Activated naive CD4-positive, alpha-beta T cell treated with anti-CD3 and anti-CD28 coated beads, Interleukin-2, amount 10 ng/mL, durations not matched to agents 7 days and 5 days (primary cell): ENCODE results near the gene TRPM8.

Experiments
- CTCF ChIA-PET: fragments of 350-600 bp; sonication (Branson Sonifier 250); formaldehyde crosslinking; loops from one replicate; lab custom pipeline; 2021; ENCODE audit warnings: antibody characterized with exemption; lab: Charles Lee
- DNase-seq: peaks from one replicate; pipeline ENCODE4 v3.0.0-alpha.2; 2020
- H3K27ac Mint-ChIP-seq: one replicate; pipeline ENCODE4 v1.8.0; 2021; ENCODE audit warnings: mild to moderate bottlenecking, moderate library complexity, mixed read lengths
- H3K27me3 Mint-ChIP-seq: one replicate; pipeline ENCODE4 v1.8.0; 2021; ENCODE audit warnings: mild to moderate bottlenecking, mixed read lengths
- H3K36me3 Mint-ChIP-seq: one replicate; pipeline ENCODE4 v1.8.0; 2021; ENCODE audit warnings: mixed read lengths
- H3K4me1 Mint-ChIP-seq: one replicate; pipeline ENCODE4 v1.8.0; 2021; ENCODE audit warnings: mixed read lengths
- H3K4me3 Mint-ChIP-seq: one replicate; pipeline ENCODE4 v1.8.0; 2021; ENCODE audit warnings: mild to moderate bottlenecking, moderate library complexity, mixed read lengths
- H3K9me3 Mint-ChIP-seq: one replicate; pipeline ENCODE4 v1.8.0; 2021; ENCODE audit warnings: mixed read lengths

Gene TRPM8

DNA sequence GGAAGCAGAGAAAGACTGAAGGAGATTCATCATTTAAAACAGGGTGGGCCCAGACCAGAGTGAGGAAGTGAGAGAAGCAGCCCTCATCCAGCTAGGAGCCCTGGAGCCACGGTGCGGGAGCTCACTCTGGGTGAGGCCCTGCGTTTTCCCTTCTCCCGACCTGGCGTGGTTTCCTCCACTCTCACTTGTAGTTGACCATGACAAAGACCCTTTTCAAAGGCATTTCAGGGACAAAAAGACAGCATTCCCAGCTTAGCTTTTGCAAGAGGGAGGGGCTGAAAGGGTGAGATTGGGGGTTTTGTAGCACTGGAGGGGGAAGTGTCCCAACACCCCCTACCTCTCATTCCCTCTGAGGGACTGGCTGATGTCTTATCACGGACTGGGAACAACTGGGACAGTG is 56.6 kb downstream of the TRPM8 start:
- Mint-ChIP-seq H3K4me1 (peaks cover 22% of the 10 kb centered on the region), H3K27ac (no peak overlapping the region), H3K4me3 (no peak overlapping the region), H3K9me3 (no peaks in the 10 kb centered on the region), H3K27me3 (peaks cover 20% of the 10 kb centered on the region), H3K36me3 (no peaks in the 10 kb centered on the region)
- CTCF ChIA-PET, result interaction anchor here (1.2 to 1.6 kb wide), 2 partner anchors 134 to 527 kb away, joined by 3 to 4 read pairs; no protein-coding TSS in a partner anchor
- DNase-seq, result no peak

DNA sequence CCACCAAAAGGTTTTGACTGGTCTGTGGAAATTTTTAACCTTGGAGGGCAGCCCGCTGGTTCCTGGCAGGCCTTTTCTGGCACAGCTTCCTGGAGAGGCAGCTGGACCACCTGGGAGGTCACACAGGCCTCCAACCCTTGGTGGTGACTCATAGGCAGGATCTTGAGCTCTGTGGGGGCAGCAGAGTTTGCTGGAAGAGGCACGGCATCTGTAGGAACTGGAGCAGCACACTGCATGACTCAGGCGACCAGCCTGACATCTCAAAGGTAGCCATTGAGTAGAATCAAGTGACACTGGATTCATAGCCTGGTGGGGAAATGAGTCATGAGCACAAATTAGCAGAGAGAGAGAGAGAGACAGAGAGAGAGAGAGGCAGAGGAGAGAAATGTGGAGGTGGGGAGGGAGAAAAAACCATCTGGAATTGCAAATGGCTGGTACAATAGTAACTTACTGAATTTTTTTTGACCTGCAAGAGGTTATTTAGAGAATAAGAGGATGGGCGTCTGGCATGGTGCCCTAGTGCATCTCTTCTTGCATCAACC is 57.4 kb downstream of the TRPM8 start:
- DNase-seq, result no peak
- H3K27ac Mint-ChIP-seq, result peak overlapping the region; percentile 24

DNA sequence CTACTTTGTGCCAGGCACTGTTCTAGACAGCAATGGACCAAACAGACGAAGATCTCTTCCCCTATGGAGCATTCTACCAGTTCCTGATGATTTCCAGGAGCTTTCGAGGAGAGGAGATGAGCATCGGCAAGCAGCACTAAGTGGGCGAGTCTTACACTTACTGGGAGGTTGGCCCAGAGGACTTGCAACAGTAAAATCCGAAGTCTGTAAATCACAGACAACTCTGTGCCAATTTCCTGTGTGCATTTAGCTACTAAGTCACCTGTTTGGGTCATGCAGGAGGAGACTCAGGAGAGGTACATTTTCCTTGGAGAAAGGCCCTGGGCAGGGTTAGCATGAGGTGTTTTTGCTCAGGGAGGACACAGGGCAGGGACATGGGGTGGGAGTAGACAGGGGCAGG is 58.9 kb downstream of the TRPM8 start:
- Mint-ChIP-seq H3K4me1 (peaks cover 24% of the 10 kb centered on the region), H3K27me3 (peaks cover 21% of the 10 kb centered on the region), H3K27ac (no peak overlapping the region), H3K36me3 (no peaks in the 10 kb centered on the region), H3K4me3 (no peak overlapping the region), H3K9me3 (no peaks in the 10 kb centered on the region)
- no peak for DNase-seq
- CTCF ChIA-PET, result interaction anchor here (1.2 to 2.2 kb wide), 6 partner anchors 156 to 569 kb away, joined by 3 to 11 read pairs (median 4); no protein-coding TSS in a partner anchor

More for the DNA sequence above, 57.4 kb downstream of the TRPM8 start:
- CTCF ChIA-PET, result interaction anchor here (1.0 to 2.2 kb wide), 7 partner anchors 56 to 570 kb away, joined by 3 to 11 read pairs (median 4); no protein-coding TSS in a partner anchor
- Mint-ChIP-seq H3K4me1 (peaks cover 24% of the 10 kb centered on the region), H3K27me3 (peaks cover 20% of the 10 kb centered on the region), H3K36me3 (no peaks in the 10 kb centered on the region), H3K9me3 (no peaks in the 10 kb centered on the region), H3K4me3 (no peak overlapping the region)

DNA sequence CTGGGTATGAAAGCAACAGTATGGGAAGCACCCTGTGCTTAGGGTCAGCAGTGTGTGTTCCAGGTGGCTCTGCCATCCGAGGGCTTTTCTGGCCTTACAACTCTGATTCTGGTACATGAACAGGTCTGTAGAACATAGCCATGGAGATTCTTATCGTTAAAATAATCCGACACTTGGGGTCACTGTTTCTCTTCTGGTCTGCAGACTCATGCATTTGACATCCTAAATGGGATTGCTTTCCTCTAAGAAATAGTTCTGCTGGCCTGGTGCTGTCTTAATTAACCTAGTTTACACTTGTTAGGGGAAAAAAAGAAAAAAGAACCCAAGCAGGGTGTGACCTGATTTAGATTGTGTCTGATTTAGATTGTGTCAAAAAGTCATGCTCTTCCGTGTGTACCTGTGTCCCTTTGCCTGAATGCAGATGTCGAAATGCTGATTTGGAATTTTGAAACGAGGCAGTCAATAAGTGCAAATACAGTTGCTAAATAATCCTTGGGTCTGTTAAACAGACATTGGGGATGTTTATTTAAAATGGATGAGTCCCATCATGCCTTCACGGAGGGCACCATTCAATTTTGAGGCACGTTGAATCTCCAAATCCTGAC is 59.6 kb downstream of the TRPM8 start:
- no peaks in the 10 kb centered on the region for H3K9me3 Mint-ChIP-seq
- no peak overlapping the region for H3K27ac Mint-ChIP-seq
- CTCF ChIA-PET, result interaction anchor here (1.2 to 1.5 kb wide), 3 partner anchors 524 to 568 kb away, joined by 4 to 7 read pairs (median 5); no protein-coding TSS in a partner anchor
- peaks cover 24% of the 10 kb centered on the region for H3K4me1 Mint-ChIP-seq
- no peaks in the 10 kb centered on the region for H3K36me3 Mint-ChIP-seq
- H3K4me3 Mint-ChIP-seq, result no peak overlapping the region
- peak; percentile 40 for DNase-seq
- H3K27me3 Mint-ChIP-seq, result peaks cover 18% of the 10 kb centered on the region

DNA sequence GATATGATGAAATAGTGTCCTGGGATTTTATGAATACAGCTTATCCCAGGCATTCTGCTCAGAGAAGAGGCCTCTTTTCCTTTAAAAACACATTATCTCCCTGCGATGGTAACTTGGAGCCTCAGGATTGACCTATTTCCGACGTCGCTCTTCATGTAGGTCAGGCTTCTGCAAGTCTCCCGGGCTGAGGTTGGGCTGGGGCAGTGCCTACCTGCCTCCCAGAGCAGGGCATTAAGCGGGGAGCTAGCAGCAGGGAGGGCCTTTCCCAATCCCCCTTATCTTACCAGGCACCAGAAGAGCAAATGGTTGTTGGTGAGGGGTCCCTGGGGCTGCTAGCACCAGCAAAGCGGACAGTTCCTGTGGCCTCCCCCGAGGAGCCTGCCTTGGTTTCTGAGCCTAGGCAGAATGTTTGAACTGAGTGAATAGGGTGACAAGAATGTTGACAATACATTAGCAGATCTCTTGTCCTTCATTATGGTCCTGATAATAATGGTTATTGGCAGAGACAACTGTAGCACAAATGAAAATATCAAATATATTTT is 60.2 kb downstream of the TRPM8 start:
- no peaks in the 10 kb centered on the region for H3K36me3 Mint-ChIP-seq
- H3K27me3 Mint-ChIP-seq, result peaks cover 18% of the 10 kb centered on the region
- H3K27ac Mint-ChIP-seq, result no peak overlapping the region
- H3K4me1 Mint-ChIP-seq, result peaks cover 24% of the 10 kb centered on the region
- CTCF ChIA-PET, result interaction anchor here (1.3 to 1.5 kb wide), 2 partner anchors 523 to 567 kb away, joined by 4 to 7 read pairs; no protein-coding TSS in a partner anchor
- no peak for DNase-seq
- no peak overlapping the region for H3K4me3 Mint-ChIP-seq
- H3K9me3 Mint-ChIP-seq, result no peaks in the 10 kb centered on the region

DNA sequence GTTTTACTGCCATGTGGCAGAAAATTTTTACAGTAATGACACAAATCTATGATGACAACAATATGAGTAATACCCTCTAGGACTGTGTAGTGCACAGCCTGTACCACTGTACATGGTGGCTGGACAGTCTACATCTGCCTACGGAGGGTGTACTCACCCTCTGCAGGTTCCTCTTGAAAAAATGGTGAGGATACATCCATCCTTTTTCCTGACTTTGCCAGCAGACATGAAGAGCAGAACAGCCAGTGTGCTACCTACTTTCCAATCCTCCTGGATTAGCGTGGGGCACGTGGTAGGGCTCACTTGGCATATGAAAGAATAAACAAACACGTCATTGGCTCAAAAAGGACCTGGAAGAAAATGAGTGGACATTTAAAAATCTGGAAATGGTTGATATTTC is 62.6 kb downstream of the TRPM8 start:
- DNase-seq, result no peak
- CTCF ChIA-PET, result interaction anchor here (0.8 kb wide), 1 partner anchor 156 kb away, joined by 3 read pairs; no protein-coding TSS in a partner anchor
- H3K36me3 Mint-ChIP-seq, result no peaks in the 10 kb centered on the region
- H3K27ac Mint-ChIP-seq, result no peak overlapping the region
- no peaks in the 10 kb centered on the region for H3K9me3 Mint-ChIP-seq
- peaks cover 22% of the 10 kb centered on the region for H3K4me1 Mint-ChIP-seq
- peaks cover 20% of the 10 kb centered on the region for H3K27me3 Mint-ChIP-seq
- no peak overlapping the region for H3K4me3 Mint-ChIP-seq

DNA sequence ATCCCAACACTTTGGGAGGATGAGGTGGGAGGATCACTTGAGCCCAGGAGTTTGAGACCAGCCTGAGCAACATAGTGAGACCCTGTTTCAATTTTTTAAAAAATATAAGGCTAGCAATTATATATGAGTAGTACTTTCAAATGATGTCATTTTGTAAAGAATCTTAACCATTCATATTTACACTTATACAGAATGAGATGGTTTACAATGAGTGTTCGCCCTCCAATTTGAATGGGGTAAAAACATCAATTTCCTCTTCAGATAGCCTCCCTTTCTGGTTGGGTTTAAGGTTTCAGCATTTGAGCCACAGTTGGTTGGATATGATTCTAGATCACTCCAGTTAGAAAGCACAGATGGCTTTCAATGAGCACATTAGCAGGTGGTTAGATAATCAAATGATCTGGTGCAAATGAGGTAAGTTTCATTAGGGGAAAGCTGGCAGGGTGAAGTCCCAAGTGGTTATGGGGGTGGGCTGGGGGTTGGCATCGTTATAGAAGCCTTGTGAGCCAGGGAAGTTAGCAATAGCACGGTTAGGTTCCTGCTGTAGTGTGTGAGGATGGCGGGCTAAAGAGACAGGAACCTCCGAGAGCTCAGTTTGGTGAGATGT is 63.9 kb downstream of the TRPM8 start:
- CTCF ChIA-PET, result no interaction called here
- Mint-ChIP-seq H3K27me3 (peaks cover 19% of the 10 kb centered on the region), H3K9me3 (no peaks in the 10 kb centered on the region), H3K4me3 (no peak overlapping the region), H3K27ac (no peak overlapping the region), H3K4me1 (peaks cover 21% of the 10 kb centered on the region), H3K36me3 (no peaks in the 10 kb centered on the region)
- no peak for DNase-seq

DNA sequence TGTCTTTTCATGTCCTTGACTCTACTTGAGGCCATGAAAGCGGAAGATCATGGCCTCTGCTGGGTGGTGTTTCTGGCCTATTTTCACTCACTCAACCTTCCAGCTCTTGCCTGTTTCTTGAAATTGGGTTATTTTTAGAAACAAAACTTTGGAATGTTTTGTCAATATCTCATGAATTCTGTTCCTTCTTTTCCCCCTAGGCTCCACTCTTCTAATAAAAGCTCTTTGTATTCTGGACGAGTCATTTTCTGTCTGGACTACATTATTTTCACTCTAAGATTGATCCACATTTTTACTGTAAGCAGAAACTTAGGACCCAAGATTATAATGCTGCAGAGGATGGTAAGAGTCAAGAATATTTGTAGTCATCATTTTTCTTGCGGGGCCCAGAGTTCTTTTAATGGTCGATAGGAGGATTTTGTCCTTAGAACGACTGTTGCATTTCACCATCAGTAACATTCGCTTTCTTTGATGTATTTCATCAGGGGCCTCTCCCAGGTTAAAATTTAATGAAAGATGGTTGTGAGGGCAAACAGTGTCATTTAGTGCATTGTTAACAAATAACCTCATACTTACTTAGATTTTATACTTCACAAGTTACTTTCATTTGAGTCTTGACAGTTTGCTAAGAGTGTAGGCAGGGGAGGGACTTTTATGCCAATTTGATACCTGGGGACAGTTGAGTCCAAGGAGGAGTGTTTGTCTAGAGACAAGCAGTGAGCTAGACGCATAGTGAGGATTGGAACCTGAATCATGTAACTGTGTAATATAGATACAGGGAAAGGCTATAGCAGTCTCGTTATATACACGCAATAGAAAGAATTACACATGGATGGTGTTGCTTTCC is 64.6 kb downstream of the TRPM8 start:
- Mint-ChIP-seq H3K9me3 (no peaks in the 10 kb centered on the region), H3K4me3 (no peak overlapping the region), H3K4me1 (peaks cover 18% of the 10 kb centered on the region), H3K27ac (no peak overlapping the region), H3K27me3 (peaks cover 19% of the 10 kb centered on the region), H3K36me3 (no peaks in the 10 kb centered on the region)
- CTCF ChIA-PET, result no interaction called here
- DNase-seq, result no peak

DNA sequence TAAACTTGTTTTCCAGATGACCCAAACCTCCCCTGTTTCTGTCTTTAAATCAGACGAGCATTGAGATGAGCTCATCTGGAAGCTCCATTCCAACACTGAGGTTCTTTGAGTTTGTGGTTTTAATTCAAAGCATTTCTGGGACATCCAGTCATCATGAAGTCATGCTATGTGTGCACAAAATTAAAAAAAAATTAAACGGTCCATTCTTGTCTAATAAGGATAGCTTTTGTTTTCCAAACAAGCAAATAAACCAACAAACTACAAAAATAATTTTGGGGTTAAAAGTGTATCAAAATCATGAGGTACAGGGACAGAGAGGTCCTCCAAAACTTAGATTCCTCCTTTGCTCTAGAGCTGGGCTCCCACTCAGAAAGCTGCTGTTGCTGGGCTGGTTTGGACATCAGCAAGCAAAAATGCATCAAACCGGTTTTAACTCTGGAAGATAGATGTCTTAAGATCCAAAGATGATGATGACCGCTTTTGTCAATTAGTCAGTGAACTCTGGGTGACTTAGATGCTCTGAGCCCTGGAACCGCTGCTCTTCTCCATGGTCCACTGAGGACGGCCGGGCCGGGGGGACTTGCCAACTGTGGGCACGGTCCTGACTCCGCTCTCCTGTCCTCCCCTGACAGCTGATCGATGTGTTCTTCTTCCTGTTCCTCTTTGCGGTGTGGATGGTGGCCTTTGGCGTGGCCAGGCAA is 65.4 kb downstream of the TRPM8 start:
- no peak overlapping the region for H3K27ac Mint-ChIP-seq
- H3K4me3 Mint-ChIP-seq, result no peak overlapping the region
- H3K36me3 Mint-ChIP-seq, result no peaks in the 10 kb centered on the region
- DNase-seq, result no peak
- peaks cover 19% of the 10 kb centered on the region for H3K27me3 Mint-ChIP-seq
- no peaks in the 10 kb centered on the region for H3K9me3 Mint-ChIP-seq
- CTCF ChIA-PET, result no interaction called here
- peaks cover 13% of the 10 kb centered on the region for H3K4me1 Mint-ChIP-seq

DNA sequence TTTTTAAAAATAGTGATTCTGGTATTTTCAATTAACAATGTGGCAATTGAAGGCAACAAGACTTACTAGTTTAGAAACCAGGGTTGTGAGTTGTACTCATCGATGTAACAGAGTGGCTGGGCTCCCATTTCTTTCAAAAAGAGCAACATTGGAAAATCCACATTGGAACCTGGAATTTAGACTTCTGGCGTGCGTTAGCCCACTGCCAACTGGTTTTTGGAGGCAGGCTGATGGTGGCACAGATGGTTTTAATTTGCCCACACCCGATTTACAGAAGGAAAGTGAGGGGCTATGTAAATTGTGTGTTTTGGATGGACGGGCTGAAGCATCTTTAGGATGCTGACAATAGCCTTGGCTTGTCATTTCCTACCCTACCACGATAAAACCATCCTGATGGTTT is 66.3 kb downstream of the TRPM8 start:
- peaks cover 10% of the 10 kb centered on the region for H3K4me1 Mint-ChIP-seq
- H3K27ac Mint-ChIP-seq, result no peak overlapping the region
- DNase-seq, result no peak
- peaks cover 4% of the 10 kb centered on the region for H3K9me3 Mint-ChIP-seq
- peaks cover 8% of the 10 kb centered on the region for H3K36me3 Mint-ChIP-seq
- peaks cover 23% of the 10 kb centered on the region for H3K27me3 Mint-ChIP-seq
- H3K4me3 Mint-ChIP-seq, result no peak overlapping the region
- CTCF ChIA-PET, result no interaction called here

DNA sequence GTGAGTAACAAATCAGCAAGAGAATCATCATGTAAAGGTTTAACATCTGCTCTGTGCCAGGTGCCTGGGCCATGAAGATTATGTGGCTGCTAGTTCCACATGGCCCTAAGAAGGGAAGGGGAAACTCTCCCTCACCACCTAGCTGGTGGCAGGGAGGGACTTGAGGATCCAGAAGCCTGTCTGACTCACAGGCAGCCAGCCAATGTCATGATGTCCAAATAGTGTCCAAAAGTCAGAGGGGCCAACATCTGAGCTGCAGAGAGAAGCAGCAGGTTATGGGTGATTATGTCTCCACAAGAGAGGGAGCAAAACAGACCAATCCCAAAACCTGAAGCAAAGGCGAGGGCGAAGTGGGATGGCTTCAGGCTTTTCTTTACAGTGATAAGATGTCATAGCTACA is 71.4 kb downstream of the TRPM8 start:
- no peak overlapping the region for H3K27ac Mint-ChIP-seq
- CTCF ChIA-PET, result interaction anchor here (0.6 to 1.9 kb wide), 3 partner anchors 44 to 894 kb away, joined by 3 to 4 read pairs (median 4); no protein-coding TSS in a partner anchor

DNA sequence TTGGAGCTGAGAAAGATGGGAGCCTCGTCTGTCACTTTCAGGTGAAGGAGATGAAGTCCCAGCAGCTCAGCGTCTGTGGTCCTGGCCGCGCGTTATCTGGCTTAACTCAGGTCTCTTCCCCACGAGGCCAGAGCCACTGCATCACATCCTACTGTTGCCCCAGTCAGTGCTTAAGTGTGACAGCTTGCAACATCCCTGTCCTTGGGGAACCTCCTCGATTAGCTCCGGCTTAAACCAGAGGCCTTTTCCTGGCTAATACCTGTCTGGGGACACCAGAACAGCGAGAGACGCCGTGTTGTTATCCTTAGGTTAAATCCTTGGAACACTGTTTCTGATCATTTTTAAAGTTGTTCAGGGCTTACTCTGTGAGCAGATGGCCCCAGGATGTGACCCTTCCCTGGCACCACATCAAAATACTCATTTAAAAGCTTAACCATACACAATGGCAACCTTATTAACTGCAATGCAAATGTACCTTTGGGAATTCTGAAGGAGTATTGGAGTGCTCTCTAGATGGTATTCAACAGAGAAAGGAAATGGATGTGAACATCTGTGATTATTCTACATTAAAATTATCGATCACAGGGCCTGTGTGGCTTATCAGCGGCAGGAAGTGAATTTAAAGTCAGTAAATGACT is 72.2 kb downstream of the TRPM8 start:
- no peak for DNase-seq
- peaks cover 13% of the 10 kb centered on the region for H3K36me3 Mint-ChIP-seq
- peak overlapping the region; percentile 63 for H3K27ac Mint-ChIP-seq
- peaks cover 46% of the 10 kb centered on the region for H3K4me1 Mint-ChIP-seq
- CTCF ChIA-PET, result interaction anchor here (0.7 to 1.9 kb wide), 5 partner anchors 37 to 556 kb away, joined by 3 to 8 read pairs (median 4); no protein-coding TSS in a partner anchor
- H3K9me3 Mint-ChIP-seq, result peaks cover 4% of the 10 kb centered on the region
- peaks cover 11% of the 10 kb centered on the region for H3K27me3 Mint-ChIP-seq
- no peak overlapping the region for H3K4me3 Mint-ChIP-seq

More for the DNA sequence above, 71.4 kb downstream of the TRPM8 start:
- no peak for DNase-seq
- Mint-ChIP-seq H3K4me1 (peaks cover 46% of the 10 kb centered on the region), H3K4me3 (no peak overlapping the region), H3K9me3 (peaks cover 4% of the 10 kb centered on the region), H3K27me3 (peaks cover 18% of the 10 kb centered on the region), H3K36me3 (peaks cover 13% of the 10 kb centered on the region)
